ENCODE results near the gene SRGAP1.
"Not testable (repeated sequence)": the region's sequence is repeated elsewhere in the genome, so short reads cannot be mapped to it uniquely, and the experiment has no call there.

The SRGAP1 gene

GRCh38 chr12:64064240-64064639 lies 219.7 kb downstream of the SRGAP1 start:
- DNase-seq (ENCODE audit: extremely low read depth, low read depth), result no peak
- TF ChIP-seq, protein P1, sequence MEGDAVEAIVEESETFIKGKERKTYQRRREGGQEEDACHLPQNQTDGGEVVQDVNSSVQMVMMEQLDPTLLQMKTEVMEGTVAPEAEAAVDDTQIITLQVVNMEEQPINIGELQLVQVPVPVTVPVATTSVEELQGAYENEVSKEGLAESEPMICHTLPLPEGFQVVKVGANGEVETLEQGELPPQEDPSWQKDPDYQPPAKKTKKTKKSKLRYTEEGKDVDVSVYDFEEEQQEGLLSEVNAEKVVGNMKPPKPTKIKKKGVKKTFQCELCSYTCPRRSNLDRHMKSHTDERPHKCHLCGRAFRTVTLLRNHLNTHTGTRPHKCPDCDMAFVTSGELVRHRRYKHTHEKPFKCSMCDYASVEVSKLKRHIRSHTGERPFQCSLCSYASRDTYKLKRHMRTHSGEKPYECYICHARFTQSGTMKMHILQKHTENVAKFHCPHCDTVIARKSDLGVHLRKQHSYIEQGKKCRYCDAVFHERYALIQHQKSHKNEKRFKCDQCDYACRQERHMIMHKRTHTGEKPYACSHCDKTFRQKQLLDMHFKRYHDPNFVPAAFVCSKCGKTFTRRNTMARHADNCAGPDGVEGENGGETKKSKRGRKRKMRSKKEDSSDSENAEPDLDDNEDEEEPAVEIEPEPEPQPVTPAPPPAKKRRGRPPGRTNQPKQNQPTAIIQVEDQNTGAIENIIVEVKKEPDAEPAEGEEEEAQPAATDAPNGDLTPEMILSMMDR (IDR thresholded peaks at IDR 0.05; ENCODE audit: low read depth, low read length), result no peak

GRCh38 chr12:64064706-64065105 lies 220.2 kb downstream of the SRGAP1 start:
- DNase-seq (ENCODE audit: extremely low read depth, low read depth), result no peak
- TF ChIP-seq, protein P1 (IDR thresholded peaks at IDR 0.05; ENCODE audit: low read depth, low read length), result no peak

DNA sequence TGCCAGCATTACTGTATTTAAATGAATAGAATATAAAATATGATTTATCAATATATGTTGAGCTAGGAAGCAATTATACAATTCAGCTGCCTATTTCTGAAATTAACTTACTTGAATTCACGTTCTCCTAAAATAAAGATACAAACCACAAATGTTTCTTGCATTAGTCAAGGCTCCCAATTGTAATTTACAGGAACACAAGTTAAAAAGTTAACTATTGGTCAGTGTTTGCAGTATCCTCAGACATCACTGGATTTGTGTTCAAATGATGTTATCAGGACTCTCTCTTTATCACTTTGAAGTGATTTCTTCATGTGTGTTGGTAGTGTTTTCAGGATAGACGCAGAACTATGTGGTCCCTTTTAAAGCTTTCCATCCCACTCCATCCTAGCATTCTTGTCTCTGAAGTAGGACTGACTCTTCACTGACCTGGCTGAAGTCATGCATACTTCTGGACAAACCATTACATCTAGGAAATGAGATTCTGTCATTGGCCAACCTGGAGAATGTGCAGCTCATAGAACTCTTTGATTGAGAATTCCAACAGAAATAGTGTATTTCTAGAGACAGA lies 221.5 kb downstream of the SRGAP1 start:
- no peak for DNase-seq (ENCODE audit: extremely low read depth, low read depth)

DNA sequence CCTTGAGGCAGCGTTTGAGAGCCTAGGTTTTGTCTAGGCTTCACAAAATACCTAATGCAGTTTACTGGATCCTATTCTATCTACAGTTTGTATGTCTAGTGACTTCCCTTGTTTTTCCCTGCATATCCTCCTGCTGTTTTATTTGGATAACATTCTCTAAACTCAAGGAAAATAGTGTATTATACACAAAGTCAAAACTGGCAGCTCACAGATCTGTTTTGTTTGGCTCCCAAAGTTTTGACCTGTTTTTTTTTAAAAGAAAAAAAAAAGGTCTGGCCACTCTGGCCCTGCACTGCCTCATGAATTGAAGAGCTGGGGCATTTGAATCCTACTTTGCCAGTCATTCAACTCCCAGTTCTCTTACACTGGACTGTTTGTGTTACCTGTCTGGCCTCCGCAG lies 222.3 kb downstream of the SRGAP1 start:
- TF ChIP-seq, protein P1 (IDR thresholded peaks at IDR 0.05; ENCODE audit: low read depth, low read length), result no peak
- no peak for DNase-seq (ENCODE audit: extremely low read depth, low read depth)

More for the DNA sequence above, 221.5 kb downstream of the SRGAP1 start:
- TF ChIP-seq, protein P1 (IDR thresholded peaks at IDR 0.05; ENCODE audit: low read depth, low read length), result no peak

- DNase-seq (ENCODE audit: extremely low read depth, low read depth), result no peak
- TF ChIP-seq, protein P1 (IDR thresholded peaks at IDR 0.05; ENCODE audit: low read depth, low read length), result no peak
These were observed 226.0 kb downstream of the SRGAP1 start for GRCh38 chr12:64070454-64070853.

- TF ChIP-seq, protein P1 (IDR thresholded peaks at IDR 0.05; ENCODE audit: low read depth, low read length), result no peak
- DNase-seq (ENCODE audit: extremely low read depth, low read depth), result no peak
These were observed 228.5 kb downstream of the SRGAP1 start for GRCh38 chr12:64072916-64073575.

DNA sequence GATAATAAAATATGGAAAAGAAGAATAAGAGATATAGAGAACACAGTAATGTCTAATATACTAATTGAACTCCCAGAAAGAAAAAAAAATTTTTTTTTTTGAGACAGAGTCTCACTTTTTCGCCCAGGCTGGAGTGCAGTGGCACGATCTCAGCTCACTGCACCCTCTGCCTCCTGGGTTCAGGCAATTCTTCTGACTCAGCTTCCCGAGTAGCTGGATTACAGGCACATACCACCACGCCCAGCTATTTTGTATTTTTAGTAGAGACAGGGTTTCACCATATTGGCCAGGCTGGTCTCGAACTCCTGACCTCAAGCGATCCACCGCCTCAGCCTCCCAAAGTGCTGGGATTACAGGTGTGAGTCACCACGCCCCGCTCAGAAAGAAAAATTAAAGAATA lies 232.1 kb downstream of the SRGAP1 start:
- DNase-seq (ENCODE audit: extremely low read depth, low read depth), result not testable (repeated sequence)

- no peak for DNase-seq (ENCODE audit: extremely low read depth, low read depth)
- TF ChIP-seq, protein P1 (IDR thresholded peaks at IDR 0.05; ENCODE audit: low read depth, low read length), result peak; percentile 10
These were observed 233.4 kb downstream of the SRGAP1 start for GRCh38 chr12:64077922-64078321.
